ENCODE measurements around the gene SREBF1. TPM values are rescaled to one million over a fixed set of nuclear protein-coding genes. Genes with fewer than 3 reads are reported as not detected.

Gene SREBF1
- total and polyA plus RNA-seq, 2 of the 4 experiments (the other 2 are of a cell fraction): 3.4 to 20.4 TPM

GRCh38 chr17:17798573-17799255, 38.1 kb downstream of the SREBF1 start:
- H3K9me3 ChIP-seq (ENCODE audit: control insufficient read depth, insufficient read depth, low read length): no peaks in the 10 kb centered on the region
- no peak overlapping the region for H3K56ac ChIP-seq (ENCODE audit: extremely low read depth, insufficient read depth, low read length)
- no peak overlapping the region for H4K91ac ChIP-seq (ENCODE audit: insufficient read depth, low read depth, low read length)
- no peak overlapping the region; the same call in 1 of the 2 replicates for H3K14ac ChIP-seq (replicated peaks; ENCODE audit: low read depth, low read length)
- ChIA-PET CTCF (no interaction called here), POLR2A (ENCODE audit: unreplicated experiment) (no interaction called here)
- no peak overlapping the region for H3K4me3 ChIP-seq (ENCODE audit: insufficient read depth, low read depth, low read length)
- no peak overlapping the region for H2AFZ ChIP-seq (replicated peaks; ENCODE audit: low read length, poor library complexity)
- no TSS peak for BruUV-seq (replicated peaks)
- H3K27ac ChIP-seq (ENCODE audit: insufficient read depth, low read length): no peak overlapping the region
- H3K79me1 ChIP-seq (ENCODE audit: low read depth in 1 of 2, low read length in 2 of 2): peaks cover 17 to 80% of the 10 kb centered on the region in 2 experiments
- TF ChIP-seq MXI1 (IDR thresholded peaks at IDR 0.05; ENCODE audit: borderline replicate concordance, low read depth, low read length): no peak
- TF ChIP-seq POLR2A (IDR thresholded peaks at IDR 0.05; ENCODE audit: low read depth, low read length): no peak
- no peak for TF ChIP-seq NFE2L2 (IDR thresholded peaks at IDR 0.05; ENCODE audit: low read depth, low read length)
- no peak for TF ChIP-seq CTCF (conservative IDR thresholded peaks at IDR 0.05; ENCODE audit: low read depth, low read length)
- TF ChIP-seq ELK1 (IDR thresholded peaks at IDR 0.05; ENCODE audit: borderline replicate concordance, low read depth, low read length): no peak
- TF ChIP-seq SMC3 (IDR thresholded peaks at IDR 0.05; ENCODE audit: low read depth, low read length): no peak
- TF ChIP-seq CEBPB (IDR thresholded peaks at IDR 0.05; ENCODE audit: low read depth, low read length): no peak
- TF ChIP-seq MAZ (IDR thresholded peaks at IDR 0.05; ENCODE audit: borderline replicate concordance, low read depth, low read length): no peak
- no peak for TF ChIP-seq BHLHE40 (IDR thresholded peaks at IDR 0.05; ENCODE audit: low read depth, low read length)
- TF ChIP-seq CHD1 (IDR thresholded peaks at IDR 0.05; ENCODE audit: low read depth, low read length): no peak
- TF ChIP-seq RFX5 (IDR thresholded peaks at IDR 0.05; ENCODE audit: low read depth, low read length): no peak
- TF ChIP-seq RAD21 (IDR thresholded peaks at IDR 0.05; ENCODE audit: low read length): no peak
- peaks cover 61% of the 10 kb centered on the region for H4K20me1 ChIP-seq (ENCODE audit: insufficient read depth, low read length)
- H3K23ac ChIP-seq (ENCODE audit: low read depth, low read length): no peak overlapping the region
- no peaks in the 10 kb centered on the region for H3K4me1 ChIP-seq (ENCODE audit: control insufficient read depth, insufficient read depth, low read length)
- no peaks in the 10 kb centered on the region for H3K27me3 ChIP-seq (ENCODE audit: control insufficient read depth, insufficient read depth, low read length)
- H4K8ac ChIP-seq (ENCODE audit: low read depth in 2 of 2, low read length in 2 of 2): no peak overlapping the region
- no peak for ATAC-seq (ENCODE audit: low read depth)
- DNase-seq: no peak
- no peak overlapping the region for H4K5ac ChIP-seq (ENCODE audit: low read depth, low read length)
- H3K9ac ChIP-seq (ENCODE audit: low read depth, low read length): no peak overlapping the region
- dilution Hi-C loops (cut with HindIII; ENCODE audit: low sequenced_read_pairs, unreplicated experiment) (no loop called here), in situ Hi-C loops (cut with MboI; ENCODE audit: low sequenced_read_pairs) (no loop called here), intact Hi-C loops (cut with micrococcal nuclease) (no loop called here)
- 100% methylated on average over 3 of the region's 16 CpGs; no CpG with 5 or more reads in 1 of the 2 experiments for WGBS, 2 experiments (ENCODE audit: extremely low coverage in 2 of 2, insufficient read length in 1 of 2)
- no peak overlapping the region for H2BK15ac ChIP-seq (ENCODE audit: low read depth, low read length)
- H3K4me2 ChIP-seq (ENCODE audit: low read depth, low read length): no peak overlapping the region
- H3K4ac ChIP-seq (ENCODE audit: low read depth, low read length): no peak overlapping the region
- no peak overlapping the region for H2BK120ac ChIP-seq (ENCODE audit: low read depth, low read length)
- H2BK20ac ChIP-seq (ENCODE audit: low read depth, low read length): no peak overlapping the region
- no peaks in the 10 kb centered on the region for H3K9me1 ChIP-seq (ENCODE audit: insufficient read depth, low read length)
- peak overlapping the region; percentile 65 for H2AK9ac ChIP-seq (replicated peaks; ENCODE audit: low read depth, low read length, poor library complexity)
- H2AK5ac ChIP-seq (ENCODE audit: low read depth, low read length): no peak overlapping the region
- no peak overlapping the region for H3K18ac ChIP-seq (ENCODE audit: low read depth, low read length)
- no peak overlapping the region for H2BK5ac ChIP-seq (ENCODE audit: low read depth, low read length, poor library complexity, severe bottlenecking)
- H3K36me3 ChIP-seq (ENCODE audit: control insufficient read depth, insufficient read depth, low read length): peaks cover 69% of the 10 kb centered on the region

Data from IMR-90 (cell line).